GM21529 (cell line): ENCODE data around the gene HSF2BP.
"Not testable (repeated sequence)": the region's sequence is repeated elsewhere in the genome, so short reads cannot be mapped to it uniquely, and the experiment has no call there.

Source experiments
- ATAC-seq: cut with Tn5 transposase; IDR thresholded peaks from one replicate; pipeline ENCODE4 v1.9.1; 2021; ENCODE audit not compliant: unreplicated experiment

Gene HSF2BP

DNA sequence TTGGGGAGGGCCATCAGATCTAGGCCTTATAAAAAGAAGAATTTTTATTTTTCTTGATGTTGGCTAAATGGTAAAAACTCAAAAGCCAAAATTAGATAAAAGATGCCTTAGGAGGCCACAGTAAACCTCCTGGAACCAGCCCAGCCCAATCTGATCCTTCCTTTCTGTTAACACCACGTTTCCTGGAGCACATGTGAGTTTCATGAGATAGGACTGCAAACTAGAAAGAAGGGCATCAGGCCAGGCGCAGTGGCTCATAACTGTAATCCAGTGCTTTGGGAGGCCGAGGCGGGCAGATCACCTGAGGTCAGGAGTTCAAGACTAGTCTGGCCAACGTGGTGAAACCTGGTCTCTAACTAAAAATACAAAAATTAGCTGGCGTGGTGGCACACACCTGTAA, 6.7 kb downstream of the HSF2BP start:
- ATAC-seq = no peak

DNA sequence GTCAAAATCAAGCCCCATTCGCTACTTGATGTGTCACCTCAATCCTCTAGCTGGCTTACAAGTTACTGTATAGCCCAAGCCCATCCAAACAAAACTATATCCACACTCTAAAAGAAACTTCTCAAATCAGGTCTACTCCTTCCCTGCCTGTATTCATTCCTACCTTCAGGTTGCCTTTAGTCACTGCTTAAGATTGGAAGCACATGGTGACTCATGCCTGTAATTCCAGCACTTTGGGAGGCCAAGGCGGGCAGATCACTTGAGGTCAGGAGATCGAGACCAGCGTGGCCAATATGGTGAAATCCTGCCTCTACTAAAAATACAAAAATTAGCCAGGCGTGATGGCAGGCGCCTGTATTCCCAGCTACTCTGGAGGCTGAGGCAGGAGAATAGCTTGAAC, 7.4 kb downstream of the HSF2BP start:
- not testable (repeated sequence) for ATAC-seq

DNA sequence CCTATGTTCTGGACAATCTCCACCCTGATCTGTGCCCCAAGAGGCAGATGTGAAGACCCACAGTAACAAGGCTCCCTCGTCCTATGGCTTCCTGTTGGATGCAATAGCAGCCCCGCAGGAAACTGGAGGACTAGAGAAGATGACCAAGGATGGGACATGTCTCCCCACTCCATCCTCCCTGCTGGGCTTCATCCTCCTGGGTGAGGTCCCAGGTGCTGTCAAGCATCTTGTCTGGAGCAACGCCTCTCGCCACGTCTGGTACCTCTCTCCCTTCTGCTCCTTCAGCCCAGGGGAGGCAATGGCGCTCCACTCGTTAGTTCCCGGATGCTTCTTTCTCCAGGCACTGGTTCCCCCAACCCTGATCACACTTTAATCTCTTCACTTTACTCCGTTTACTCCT, 11.1 kb downstream of the HSF2BP start:
- no peak for ATAC-seq

DNA sequence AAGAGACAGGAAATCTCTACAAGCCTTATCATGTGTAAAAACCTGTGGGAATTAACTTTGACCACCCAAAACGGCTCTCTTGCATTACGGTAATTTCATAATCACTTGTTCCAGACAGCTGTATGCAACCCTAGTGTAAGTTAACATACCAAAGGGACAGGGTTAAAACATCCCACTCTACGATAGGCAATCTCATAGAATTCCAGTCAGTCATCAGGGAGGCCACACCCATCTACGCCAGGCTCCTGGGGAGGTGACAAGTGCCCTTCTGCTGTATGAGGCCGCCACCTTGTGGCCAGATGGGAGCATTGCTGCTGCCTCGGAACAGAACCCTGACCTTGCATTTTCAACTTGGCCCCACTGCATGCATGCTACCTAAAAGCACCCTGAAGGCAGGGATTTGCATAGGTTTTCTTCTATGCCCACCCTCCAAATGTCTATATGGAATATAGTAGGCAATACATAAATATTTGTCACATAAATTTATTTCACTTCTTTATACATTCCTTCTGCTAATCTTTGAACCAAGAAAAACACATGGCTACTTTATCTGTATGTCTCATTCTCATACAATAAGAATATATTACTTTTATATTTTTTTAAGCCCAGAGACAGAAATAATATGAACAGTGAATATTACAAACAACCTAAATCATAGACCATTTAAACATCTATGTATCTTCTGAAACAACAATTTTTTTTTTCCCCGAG, 12.6 kb downstream of the HSF2BP start:
- ATAC-seq = peak; percentile 85

DNA sequence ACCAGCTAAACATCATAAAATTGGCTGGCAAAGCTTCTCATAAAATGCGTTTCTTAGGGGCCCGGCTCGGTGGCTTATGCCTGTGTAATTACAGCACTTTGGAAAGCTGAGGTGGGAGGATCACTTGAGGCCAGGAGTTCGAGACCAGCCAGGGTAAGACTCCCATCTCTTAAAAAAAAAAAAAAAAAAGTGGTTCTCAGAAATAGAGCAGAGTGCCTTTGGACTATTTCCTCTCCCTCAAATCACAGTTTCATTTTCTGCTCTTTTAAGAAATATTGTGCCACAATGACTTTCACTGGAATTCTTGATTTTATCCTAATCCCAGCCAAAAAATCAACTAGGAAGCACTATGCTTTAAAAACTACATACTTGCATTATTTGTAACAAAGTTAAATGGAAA, 13.3 kb downstream of the HSF2BP start:
- no peak for ATAC-seq

DNA sequence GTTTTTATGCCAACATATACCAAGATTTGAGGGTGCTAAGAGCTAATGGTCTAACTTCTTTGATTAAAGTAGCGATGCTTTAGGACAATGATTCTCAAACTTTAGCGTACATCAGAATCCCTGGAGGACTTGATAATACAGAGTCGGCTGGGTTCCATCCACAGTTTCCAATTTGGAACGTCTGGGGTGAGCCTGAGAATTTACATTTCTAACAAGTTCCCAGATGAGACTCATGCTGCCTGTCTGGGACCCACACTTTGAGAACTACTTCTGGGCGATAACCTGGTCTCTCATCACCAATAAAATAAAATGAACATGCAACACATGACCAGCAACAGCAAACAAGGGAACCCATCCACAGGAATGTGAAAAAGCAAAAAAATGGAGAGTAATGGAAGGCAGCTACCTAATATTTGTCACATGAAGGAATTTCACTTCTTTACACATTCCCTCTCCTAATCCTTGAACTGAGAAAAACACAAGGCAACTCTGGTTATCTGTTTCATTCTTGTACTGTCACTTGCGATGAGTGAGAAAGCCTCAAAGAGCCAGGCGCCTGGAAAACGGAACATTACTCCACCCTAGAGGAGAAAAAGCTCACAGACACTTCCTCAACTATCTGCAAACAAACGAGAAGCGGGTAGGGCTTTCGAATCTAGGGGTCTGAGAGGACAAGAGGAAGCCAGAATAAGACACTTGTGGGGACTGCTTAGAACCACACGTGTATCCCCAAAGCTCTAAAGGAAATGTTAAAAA, 14.0 kb downstream of the HSF2BP start:
- ATAC-seq = no peak

DNA sequence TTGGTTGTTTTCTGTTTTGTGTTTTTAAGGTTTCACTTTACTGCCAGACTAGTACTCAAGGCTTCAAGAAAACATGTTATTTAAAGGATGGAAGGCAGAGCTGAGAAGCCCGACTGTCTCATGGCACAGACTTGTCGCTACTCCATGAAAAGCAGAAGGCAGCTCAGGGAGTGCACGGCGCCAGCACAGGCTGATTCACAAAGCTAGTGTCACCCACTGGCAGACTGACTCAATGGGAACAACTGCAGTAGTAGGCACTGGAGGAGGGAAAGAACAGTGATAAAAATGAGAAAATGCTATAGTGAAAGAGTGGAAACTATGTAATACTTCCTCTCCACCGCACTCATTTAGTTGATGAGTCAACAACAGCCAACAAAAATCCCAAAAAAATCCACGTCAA, 14.7 kb downstream of the HSF2BP start:
- no peak for ATAC-seq

DNA sequence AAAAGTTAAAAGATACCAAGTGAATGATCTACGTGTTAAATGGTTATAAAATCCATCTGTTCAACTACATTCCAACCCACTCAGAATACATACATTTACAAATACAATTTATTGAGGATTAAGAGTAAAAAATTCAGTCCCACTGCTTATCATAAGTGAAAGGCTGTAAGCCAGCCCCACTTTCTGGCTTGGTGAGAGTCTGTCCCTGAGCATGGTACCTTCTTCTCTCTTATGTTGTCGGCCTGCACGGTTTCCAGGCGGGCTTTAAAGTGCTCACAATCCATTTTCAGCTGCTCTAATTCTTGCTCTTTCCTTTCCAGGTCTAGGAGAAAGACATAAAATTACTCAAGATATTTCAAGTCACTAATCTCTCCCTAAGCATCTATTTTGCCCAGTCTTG, 15.2 kb downstream of the HSF2BP start:
- no peak for ATAC-seq

DNA sequence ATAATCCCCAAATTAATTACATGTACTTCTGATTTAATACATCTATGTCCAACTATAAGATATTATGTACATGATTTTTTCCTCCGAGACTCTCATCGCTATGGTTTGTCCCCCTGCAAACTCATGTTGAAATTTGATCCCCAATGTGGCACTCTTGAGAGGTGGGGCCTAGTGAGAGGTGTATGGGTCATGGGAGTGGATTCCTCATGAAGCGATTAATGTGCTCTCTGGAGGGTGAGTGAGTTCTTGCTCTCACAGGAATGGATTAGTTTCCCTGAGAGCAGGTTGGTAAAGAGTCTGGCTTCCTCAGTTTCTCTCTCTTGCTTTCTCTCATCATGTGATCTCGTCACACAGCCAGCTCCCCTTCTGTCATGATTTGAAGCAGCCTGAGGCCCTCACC, 16.1 kb downstream of the HSF2BP start:
- no peak for ATAC-seq

DNA sequence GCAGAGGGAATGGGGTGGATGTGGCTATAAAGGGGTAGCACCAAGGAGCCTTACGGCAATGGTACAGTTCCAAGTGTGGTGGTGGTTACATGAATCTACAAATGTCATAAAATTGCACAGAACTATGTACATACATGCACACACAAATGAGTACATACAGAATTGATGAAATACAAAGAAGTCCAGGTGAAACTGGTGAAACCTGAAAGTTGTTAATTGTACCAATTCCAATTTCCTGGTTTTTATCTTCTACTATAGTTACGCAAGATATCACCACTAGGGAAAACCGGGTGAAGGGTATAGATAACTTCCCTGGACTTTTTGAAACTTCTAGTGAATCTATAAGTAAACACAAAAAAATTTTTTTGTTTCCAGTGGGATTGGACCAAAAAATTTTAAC, 18.9 kb downstream of the HSF2BP start:
- ATAC-seq = no peak

DNA sequence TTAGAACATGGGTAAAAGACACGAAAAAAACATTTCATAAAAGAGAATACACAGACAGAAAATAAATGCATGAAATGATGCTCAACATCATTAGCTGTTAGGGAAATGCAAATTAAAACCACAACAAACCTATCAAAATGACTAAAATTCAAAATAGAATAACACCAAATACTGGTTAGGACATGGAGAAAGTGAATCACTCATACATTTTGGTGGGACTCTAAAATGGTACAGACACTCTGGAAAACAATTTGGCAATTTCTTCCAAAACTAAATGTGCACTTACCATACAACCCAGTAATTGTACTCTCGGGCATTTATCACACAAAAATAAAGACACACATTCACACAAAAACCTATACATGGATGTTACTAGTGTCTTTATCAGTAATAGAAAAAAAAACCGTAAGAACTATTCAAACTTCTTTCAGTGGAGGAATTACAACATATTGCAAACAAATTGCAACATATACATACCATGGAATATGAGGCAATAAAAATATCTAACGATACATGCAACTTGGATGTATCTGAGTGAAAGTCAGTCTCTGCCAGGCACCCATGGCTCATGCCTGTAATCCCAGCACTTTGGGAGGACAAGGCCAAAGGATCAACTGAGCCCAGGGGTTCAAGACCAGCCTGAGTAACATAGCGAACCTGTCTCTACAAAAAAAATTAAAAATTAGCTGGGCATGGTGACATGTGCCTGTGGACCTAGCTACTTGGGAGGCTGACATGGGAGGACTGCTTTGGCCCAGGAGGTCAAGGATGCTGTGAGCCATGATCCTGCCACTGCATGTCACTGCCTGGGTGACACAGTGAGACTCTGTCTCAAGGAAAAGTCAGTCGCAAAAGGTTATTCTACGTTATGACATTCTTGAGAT, 19.6 kb downstream of the HSF2BP start:
- ATAC-seq = no peak

DNA sequence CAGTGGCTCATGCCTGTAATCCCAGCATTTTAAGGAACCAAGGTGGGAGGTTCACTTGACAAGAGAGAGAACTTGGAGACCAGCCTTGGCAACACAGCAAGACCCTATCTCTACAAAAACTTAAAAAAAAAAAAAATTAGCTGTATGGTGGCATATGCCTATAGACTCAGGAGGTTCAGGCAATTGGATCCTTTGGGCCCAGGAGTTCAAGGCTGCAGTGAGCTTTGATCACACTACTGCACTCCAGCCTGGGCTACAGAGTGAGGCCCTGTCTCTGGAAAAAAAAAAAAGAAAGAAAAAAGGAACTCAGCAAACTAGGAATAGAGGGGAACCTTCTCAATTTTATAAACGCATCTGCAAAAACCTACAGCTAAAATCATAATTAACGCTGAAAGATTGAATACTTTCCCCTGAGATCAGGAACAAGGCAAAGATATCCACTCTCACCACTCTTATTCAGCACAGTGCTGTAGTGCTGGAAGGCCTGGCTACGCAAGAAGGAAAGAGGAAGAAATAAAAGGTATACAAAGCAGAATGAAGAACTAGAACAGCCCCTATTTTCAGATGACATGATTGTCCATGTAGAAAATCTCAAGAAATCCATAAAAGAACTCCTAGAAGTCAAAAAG, 21.6 kb downstream of the HSF2BP start:
- no peak for ATAC-seq

DNA sequence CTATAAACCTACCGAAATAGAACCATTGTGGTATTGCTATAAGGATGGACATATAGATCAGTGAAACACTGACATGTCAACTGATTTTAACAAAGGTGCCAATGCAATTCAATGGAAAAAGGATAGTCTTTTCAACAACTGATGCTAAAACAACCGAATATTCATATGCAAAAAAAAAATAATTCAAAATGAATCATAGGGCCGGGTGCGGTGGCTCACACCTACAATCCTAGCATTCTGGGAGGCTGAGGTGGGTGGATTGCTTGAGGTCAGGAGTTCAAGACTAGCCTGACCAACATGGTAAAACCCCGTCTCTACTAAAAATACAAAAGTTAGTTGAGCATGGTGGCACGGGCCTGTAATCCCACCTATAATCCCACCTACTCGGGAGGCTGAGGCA, 23.9 kb downstream of the HSF2BP start:
- ATAC-seq = no peak

DNA sequence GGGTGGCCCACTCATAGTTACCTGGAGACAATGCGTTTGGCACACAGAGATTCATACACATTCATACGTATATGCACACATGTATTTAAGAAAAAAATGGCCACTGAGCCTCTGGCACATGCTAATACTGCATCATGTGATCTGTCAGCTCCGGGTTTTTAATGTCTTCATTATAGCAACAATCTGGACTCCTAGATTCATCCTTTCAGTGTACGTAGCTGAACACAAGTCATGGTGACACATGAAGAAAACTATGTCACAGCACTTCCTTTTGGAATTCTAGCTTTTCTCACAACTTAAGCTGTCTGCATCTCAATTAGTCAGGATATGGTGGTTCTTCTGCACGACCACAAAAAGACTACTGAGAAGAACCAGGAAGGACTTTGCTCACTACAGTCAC, 24.7 kb downstream of the HSF2BP start:
- ATAC-seq = no peak

DNA sequence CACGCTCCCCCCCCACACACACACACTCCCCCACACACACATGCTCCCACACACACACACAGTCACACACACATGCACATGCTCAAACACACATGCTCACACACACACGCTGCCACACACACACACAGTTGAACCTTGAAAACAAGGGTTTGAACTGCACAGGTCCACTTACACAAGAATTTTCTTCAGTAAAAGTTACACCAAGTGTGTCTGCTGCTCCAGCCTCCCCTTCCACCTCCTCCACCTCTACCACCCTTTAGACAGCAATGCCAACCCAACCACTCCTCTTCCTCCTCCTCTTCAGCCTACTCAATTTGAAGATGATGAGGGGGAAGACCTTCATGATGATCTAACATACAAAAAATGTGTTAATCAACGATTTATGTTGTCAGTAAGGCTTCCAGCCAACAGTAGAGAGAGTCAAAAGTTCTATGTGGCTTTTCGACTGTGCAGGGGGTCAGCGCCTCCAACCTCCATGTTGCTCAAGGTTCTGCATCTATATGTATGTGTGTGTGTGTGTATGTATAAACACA, 26.8 kb downstream of the HSF2BP start:
- ATAC-seq = no peak

DNA sequence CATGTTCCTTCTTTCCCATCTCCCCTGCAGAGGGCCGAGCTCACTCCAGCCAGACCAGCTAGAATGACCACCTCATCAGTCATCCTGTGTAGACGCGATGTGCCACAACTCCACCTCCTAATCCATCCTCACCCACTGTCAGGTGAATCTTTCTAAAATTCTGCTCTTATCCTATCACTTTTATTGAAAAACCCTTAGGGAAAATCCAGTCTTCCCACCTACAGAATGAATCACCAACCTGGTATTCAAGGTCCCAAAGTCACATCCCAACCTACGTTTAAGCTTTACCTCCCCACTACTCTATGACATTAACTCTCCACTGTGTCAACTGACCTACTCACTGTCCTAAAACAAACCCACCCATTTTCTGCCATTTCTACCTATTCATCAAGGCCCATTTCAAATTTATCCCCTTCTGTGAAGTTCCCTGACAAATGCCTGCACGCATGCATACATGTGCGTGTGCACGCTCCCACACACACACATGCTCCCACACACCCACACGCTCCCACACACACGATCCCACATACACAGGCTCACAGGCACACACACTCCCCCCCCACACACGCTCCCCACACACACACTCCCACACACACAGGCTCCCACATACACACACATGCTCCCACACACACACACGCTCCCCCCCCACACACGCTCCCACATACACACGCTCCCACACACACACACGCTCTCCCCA, 27.7 kb downstream of the HSF2BP start:
- no peak for ATAC-seq

DNA sequence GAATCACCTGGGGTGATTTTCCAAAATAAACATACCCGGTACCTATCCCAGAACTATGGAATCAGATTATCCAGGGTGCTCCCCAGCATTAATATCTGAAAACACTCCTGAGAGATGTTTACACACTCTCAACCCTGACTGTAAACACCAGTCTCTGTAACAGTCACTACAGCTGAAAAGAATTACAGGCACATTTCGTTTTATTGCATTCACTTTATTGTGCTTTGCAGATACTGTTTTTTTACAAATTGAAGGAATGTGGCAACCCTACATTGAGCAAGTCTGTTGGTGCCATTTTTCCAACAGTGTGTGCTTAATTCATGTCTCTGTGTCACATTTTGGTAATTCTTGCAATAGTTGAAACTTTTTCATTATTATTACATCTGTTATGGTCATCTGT, 31.8 kb downstream of the HSF2BP start:
- ATAC-seq = no peak

DNA sequence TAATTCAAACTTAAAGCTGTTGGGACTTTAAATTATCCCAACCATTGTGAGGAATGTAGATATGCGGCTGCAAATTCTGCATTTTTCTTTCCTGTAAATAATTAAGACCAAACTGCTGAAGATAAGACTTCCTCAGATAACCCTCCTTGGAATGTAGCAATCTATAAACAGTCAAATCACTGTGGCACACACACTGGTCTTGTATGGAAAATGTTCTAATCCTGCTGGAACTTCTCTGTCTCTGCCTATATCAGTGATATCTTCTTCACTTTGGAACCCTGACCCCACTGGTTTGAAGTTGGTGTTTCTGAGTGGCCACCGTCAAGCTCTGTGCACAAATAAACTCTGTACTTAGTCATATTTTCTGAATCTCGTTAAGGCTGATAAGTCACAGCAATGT, 32.9 kb downstream of the HSF2BP start:
- no peak for ATAC-seq

DNA sequence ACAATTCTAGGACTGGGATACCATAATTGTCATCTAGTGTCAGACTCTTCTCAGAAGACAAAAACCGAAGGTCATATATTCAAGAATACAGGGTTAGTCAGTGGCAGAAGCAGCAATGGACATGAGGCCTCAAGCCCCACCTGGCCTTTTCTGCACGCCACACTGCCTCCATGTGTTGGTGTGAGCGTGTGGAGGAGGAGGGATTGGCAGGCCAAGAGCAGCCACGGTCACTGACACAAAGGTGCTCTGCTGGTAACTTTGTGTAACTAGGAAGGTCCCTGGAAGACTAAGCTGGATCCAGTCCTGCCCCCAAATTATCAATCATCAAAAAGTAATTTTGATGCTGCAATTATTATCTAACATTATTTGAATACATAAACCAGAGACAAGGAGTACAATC, 34.9 kb downstream of the HSF2BP start:
- ATAC-seq = no peak

DNA sequence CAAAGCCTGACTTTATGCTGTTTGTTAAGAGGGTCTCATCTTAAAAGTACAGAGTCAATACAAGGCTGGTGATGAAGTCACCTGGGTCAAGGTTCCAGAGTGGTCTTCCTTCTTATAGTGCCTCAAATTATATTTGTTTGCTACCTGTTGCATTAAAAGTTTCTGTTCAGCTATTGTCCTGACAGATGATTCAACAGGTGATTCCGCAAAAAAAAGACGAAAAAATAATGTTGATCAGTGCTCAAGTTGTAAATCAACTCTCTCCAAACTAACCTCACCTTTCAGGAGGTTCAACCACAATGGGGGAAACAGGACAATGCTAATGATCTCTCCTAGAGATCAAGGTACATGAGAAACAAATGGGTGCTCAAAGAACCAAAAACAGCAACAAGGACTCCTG, 35.7 kb downstream of the HSF2BP start:
- ATAC-seq = no peak
